Vagina (tissue), 2 donors: ENCODE measurements around the gene ATF7.

ENCODE experiments used
- POLR2A ChIP-seq, 2 donors: fragments of 450-650 bp; IDR thresholded peaks; one replicate each; pipeline ENCODE4 v1.6.1; 2017; ENCODE audit warnings: antibody characterized with exemption in 2 of 2, mild to moderate bottlenecking in 2 of 2, moderate library complexity in 2 of 2
- POLR2AphosphoS5 ChIP-seq, 2 donors: sonication (generic); formaldehyde crosslinking; IDR thresholded peaks; one replicate each; pipeline ENCODE4 v1.9.0; 2017; ENCODE audit warnings: antibody characterized with exemption in 2 of 2, mild to moderate bottlenecking in 2 of 2, low read depth in 1 of 2; ENCODE audit not compliant: insufficient read depth in 1 of 2
- TF ChIP-seq, protein P1 (sequence below), 3 experiments: fragments of 450-650 bp in 2 of 3; fragments of 200-600 bp in 1 of 3; sonication (generic) in 1 of 3; IDR thresholded peaks; one replicate each; pipeline ENCODE4 v1.5.1; 2017 to 2019; ENCODE audit warnings: antibody characterized with exemption in 3 of 3, mild to moderate bottlenecking in 2 of 3, moderate library complexity in 2 of 3

DNA sequence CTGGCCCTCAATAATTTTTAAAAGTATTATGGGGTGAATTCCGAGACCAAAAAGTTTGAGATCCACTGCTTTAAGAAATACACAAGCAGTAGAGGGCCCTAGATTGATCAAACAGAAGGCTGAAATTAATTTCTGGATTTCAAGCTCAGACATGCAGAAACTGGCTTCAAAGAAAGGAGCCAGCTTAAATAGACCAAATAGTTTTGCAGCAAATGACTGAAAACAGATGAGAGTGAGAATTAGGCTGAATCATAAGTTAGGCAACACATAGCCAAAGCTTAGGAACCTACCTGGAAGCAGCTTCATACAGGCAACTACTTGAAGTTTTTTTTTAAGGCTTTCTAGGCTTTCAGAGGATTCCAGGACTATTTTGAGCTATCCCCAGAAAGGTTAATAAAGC, 12.4 kb downstream of the ATF7 start:
- TF ChIP-seq POLR2A (IDR thresholded peaks at IDR 0.05) (no peak), POLR2AphosphoS5 (IDR thresholded peaks at IDR 0.05; ENCODE audit: insufficient read depth in 1 of 2, low read depth in 1 of 2) (no peak)
- TF ChIP-seq, protein P1, sequence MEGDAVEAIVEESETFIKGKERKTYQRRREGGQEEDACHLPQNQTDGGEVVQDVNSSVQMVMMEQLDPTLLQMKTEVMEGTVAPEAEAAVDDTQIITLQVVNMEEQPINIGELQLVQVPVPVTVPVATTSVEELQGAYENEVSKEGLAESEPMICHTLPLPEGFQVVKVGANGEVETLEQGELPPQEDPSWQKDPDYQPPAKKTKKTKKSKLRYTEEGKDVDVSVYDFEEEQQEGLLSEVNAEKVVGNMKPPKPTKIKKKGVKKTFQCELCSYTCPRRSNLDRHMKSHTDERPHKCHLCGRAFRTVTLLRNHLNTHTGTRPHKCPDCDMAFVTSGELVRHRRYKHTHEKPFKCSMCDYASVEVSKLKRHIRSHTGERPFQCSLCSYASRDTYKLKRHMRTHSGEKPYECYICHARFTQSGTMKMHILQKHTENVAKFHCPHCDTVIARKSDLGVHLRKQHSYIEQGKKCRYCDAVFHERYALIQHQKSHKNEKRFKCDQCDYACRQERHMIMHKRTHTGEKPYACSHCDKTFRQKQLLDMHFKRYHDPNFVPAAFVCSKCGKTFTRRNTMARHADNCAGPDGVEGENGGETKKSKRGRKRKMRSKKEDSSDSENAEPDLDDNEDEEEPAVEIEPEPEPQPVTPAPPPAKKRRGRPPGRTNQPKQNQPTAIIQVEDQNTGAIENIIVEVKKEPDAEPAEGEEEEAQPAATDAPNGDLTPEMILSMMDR (IDR thresholded peaks at IDR 0.05), result no peak
